HCT116 (cell line): ENCODE data around the gene A1CF. TPM values are rescaled to one million over a fixed set of nuclear protein-coding genes. Genes with fewer than 3 reads are reported as not detected.

Source experiments
- ATAC-seq: fragments of 200-7000 bp; cut with Tn5 transposase; 2 replicates; pipeline ENCODE4 v1.9.1; 2020; ENCODE audit warnings: mild to moderate bottlenecking, moderate library complexity
- BruUV-seq: library from RNA; stranded (reverse); fragments of 400-500 nt; replicated peaks from 2 replicates; lab custom pipeline; 2021; lab: Mats Ljungman, UMichigan
- CTCF ChIA-PET: fragments of 300-600 bp; sonication (Branson Sonifier 250); formaldehyde crosslinking; loops from one replicate; lab custom pipeline; 2021; ENCODE audit warnings: antibody characterized with exemption; lab: Charles Lee
- POLR2A ChIA-PET: fragments of 300-600, 350-600 bp; sonication (Branson Sonifier 250); formaldehyde crosslinking; loops from one replicate; lab custom pipeline; 2021; ENCODE audit warnings: antibody characterized with exemption; lab: Charles Lee
- RAD21 ChIA-PET, 2 experiments: fragments of 300-600 bp; sonication (Branson Sonifier 250); formaldehyde crosslinking; loops; one replicate each; lab custom pipeline; 2023; ENCODE audit warnings: low total read pairs in 2 of 2; ENCODE audit not compliant: uncharacterized antibody in 2 of 2, unreplicated experiment in 2 of 2, low non-redundant PET in 1 of 2; lab: Charles Lee
- DNase-seq: peaks from one replicate; pipeline ENCODE4 v3.0.0-alpha.2; 2010; ENCODE audit warnings: low read depth, low spot score
- H2AFZ ChIP-seq: fragments of 200-600 bp; shearing (Covaris generic), sonication (generic); 2 replicates; pipeline ENCODE4 v1.6.1; 2017; ENCODE audit warnings: low read depth, mixed run types, mixed read lengths, antibody characterized with exemption, low read length; ENCODE audit not compliant: poor library complexity, severe bottlenecking
- H3K27ac ChIP-seq: 2 replicates; pipeline ENCODE4 v1.5.1; 2012; ENCODE audit warnings: low read depth, low read length
- H3K27me3 ChIP-seq: fragments of 200-600 bp; sonication (generic); 2 replicates; pipeline ENCODE4 v1.6.1; 2016; ENCODE audit warnings: mixed run types, low read length, mixed read lengths; ENCODE audit not compliant: insufficient read depth
- H3K36me3 ChIP-seq, 2 experiments: fragments of 200-500 bp in 1 of 2; fragments of 200-600 bp in 1 of 2; sonication (Bioruptor generic) in 1 of 2; sonication (generic) in 1 of 2; 2 replicates each; pipeline versions ENCODE4 v1.5.1 to v1.6.1; 2014 to 2016; ENCODE audit warnings: low read length in 2 of 2, inconsistent platforms in 1 of 2, mixed read lengths in 1 of 2, mixed run types in 1 of 2; ENCODE audit not compliant: insufficient read depth in 2 of 2, control insufficient read depth in 1 of 2
- H3K4me1 ChIP-seq, 2 experiments: fragments of 200-600 bp in 1 of 2; sonication (generic) in 1 of 2; 2 replicates each; pipeline versions ENCODE4 v1.5.1 to v1.6.1; 2012 to 2017; ENCODE audit warnings: low read length in 2 of 2, inconsistent platforms in 1 of 2, mild to moderate bottlenecking in 1 of 2, mixed read lengths in 1 of 2, mixed run types in 1 of 2, moderate library complexity in 1 of 2; ENCODE audit not compliant: insufficient read depth in 2 of 2, control insufficient read depth in 1 of 2
- H3K4me2 ChIP-seq: fragments of 200-600 bp; sonication (generic); 2 replicates; pipeline ENCODE4 v1.6.1; 2017; ENCODE audit warnings: mixed run types, low read length, mixed read lengths
- H3K4me3 ChIP-seq, 2 experiments: fragments of 200-600 bp in 1 of 2; sonication (generic) in 1 of 2; replicated peaks in 1 of 2; 2 replicates each; pipeline ENCODE4 v1.5.1; 2011 to 2016; ENCODE audit warnings: low read length in 2 of 2, control low read depth in 1 of 2, low read depth in 1 of 2, mild to moderate bottlenecking in 1 of 2, mixed read lengths in 1 of 2, mixed run types in 1 of 2
- H3K79me2 ChIP-seq: fragments of 200-600 bp; sonication (generic); 2 replicates; pipeline ENCODE4 v1.6.1; 2017; ENCODE audit warnings: mild to moderate bottlenecking, mixed run types, low read length, moderate library complexity, mixed read lengths; ENCODE audit not compliant: insufficient read depth
- H3K9ac ChIP-seq: fragments of 200-600 bp; sonication (generic); 2 replicates; pipeline ENCODE4 v1.6.1; 2016; ENCODE audit warnings: low read length, mixed read lengths
- H3K9me2 ChIP-seq: fragments of 200-600 bp; sonication (generic), shearing (Covaris generic); 2 replicates; pipeline ENCODE4 v1.6.1; 2017; ENCODE audit warnings: mixed run types, mild to moderate bottlenecking, moderate library complexity; ENCODE audit not compliant: insufficient read depth
- H3K9me3 ChIP-seq, 2 experiments: fragments of 200-500 bp in 1 of 2; fragments of 200-600 bp in 1 of 2; sonication (Bioruptor generic) in 1 of 2; sonication (generic) in 1 of 2; 2 replicates each; pipeline ENCODE4 v1.6.1; 2014 to 2017; ENCODE audit warnings: low read length in 2 of 2, mixed read lengths in 2 of 2, inconsistent platforms in 1 of 2, low read depth in 1 of 2, mild to moderate bottlenecking in 1 of 2, mixed run types in 1 of 2, moderate library complexity in 1 of 2; ENCODE audit not compliant: control insufficient read depth in 1 of 2, insufficient read depth in 1 of 2
- H4K20me1 ChIP-seq: fragments of 200-600 bp; sonication (generic), shearing (Covaris generic); 2 replicates; pipeline ENCODE4 v1.6.1; 2017; ENCODE audit warnings: mixed run types, mild to moderate bottlenecking, moderate library complexity; ENCODE audit not compliant: insufficient read depth
- CEBPB ChIP-seq: IDR thresholded peaks from 2 replicates; pipeline ENCODE4 v1.6.1; 2012; ENCODE audit warnings: low read depth
- EGR1 ChIP-seq: IDR thresholded peaks from 2 replicates; pipeline ENCODE4 v1.6.1; 2012; ENCODE audit warnings: low read depth
- EZH2 ChIP-seq: fragments of 200-600 bp; sonication (generic); IDR thresholded peaks from 2 replicates; pipeline ENCODE4 v1.6.1; 2017; ENCODE audit warnings: antibody characterized with exemption, mixed run types
- JUND ChIP-seq: IDR thresholded peaks from 2 replicates; pipeline ENCODE4 v1.6.1; 2012
- SP1 ChIP-seq: IDR thresholded peaks from 2 replicates; pipeline ENCODE4 v1.6.1; 2012; ENCODE audit warnings: low read depth
- TCF7L2 ChIP-seq: IDR thresholded peaks from 2 replicates; pipeline ENCODE4 v1.7.0; 2011; ENCODE audit warnings: borderline replicate concordance, inconsistent platforms; ENCODE audit not compliant: insufficient read depth, insufficient read length; ENCODE audit errors: extremely low read depth
- YY1 ChIP-seq: IDR thresholded peaks from 2 replicates; pipeline ENCODE4 v1.6.1; 2011; ENCODE audit warnings: low read length, low read depth, moderate library complexity, mild to moderate bottlenecking; ENCODE audit not compliant: insufficient replicate concordance; ENCODE audit errors: extremely low read depth
- ZFX ChIP-seq: fragments of 450-650 bp; IDR thresholded peaks from 2 replicates; pipeline ENCODE4 v1.6.1; 2017
- ZNF274 ChIP-seq: fragments of 200-500 bp; sonication (Bioruptor generic); IDR thresholded peaks from 2 replicates; pipeline ENCODE4 v1.6.1; 2014; ENCODE audit warnings: mild to moderate bottlenecking, low read depth, low read length, inconsistent platforms
- intact Hi-C: fragments of 100-400 bp; cut with micrococcal nuclease; formaldehyde crosslinking; loops from 2 replicates; pipeline ENCODE4 v1.10.0; 2022
- total RNA-seq: library from RNA; stranded (reverse); gene quantifications from one replicate; pipeline ENCODE4 v1.2.1, GENCODE V29; 2021; ENCODE audit not compliant: unreplicated experiment
- TF ChIP-seq, protein P1 (sequence below): IDR thresholded peaks from 2 replicates; pipeline ENCODE4 v1.6.1; 2012
- TF ChIP-seq, protein P2 (sequence below): IDR thresholded peaks from 2 replicates; pipeline ENCODE4 v1.6.1; 2012; ENCODE audit warnings: low read depth

The A1CF gene
- total RNA-seq, 1 experiment from 2014 or later: 0.30 TPM

DNA sequence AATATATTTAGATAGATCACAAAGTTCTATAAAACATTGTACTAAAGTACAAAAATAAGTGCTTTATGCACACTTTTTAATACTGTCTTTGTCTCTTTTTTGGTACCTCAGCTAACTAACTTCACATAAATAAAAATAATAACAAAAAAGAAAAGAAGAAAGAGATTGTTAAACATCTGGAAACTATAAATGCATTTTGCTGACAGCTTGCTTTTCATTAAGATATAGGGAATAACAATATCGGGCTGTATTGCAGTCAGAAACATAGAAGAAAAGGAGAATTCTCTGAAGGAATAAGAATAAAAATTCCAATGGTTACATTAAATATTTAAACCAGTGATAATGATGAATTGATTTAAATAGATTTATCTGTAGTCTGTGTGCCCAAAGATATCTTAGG is 85.8 kb downstream of the A1CF start:
- no peak overlapping the region for H2AFZ ChIP-seq
- ChIA-PET POLR2A (no interaction called here), RAD21 (no interaction called here), CTCF (no interaction called here)
- no peak overlapping the region for H3K27ac ChIP-seq
- no peaks in the 10 kb centered on the region for H3K79me2 ChIP-seq
- no peak overlapping the region for H3K9ac ChIP-seq
- DNase-seq (no peak), ATAC-seq (no peak)
- H3K4me2 ChIP-seq: no peak overlapping the region
- no peaks in the 10 kb centered on the region for H3K4me1 ChIP-seq
- no peak overlapping the region for H3K4me3 ChIP-seq
- no peak for TF ChIP-seq SP1
- TF ChIP-seq, protein P1, sequence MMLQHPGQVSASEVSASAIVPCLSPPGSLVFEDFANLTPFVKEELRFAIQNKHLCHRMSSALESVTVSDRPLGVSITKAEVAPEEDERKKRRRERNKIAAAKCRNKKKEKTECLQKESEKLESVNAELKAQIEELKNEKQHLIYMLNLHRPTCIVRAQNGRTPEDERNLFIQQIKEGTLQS: no peak
- TF ChIP-seq, protein P2, sequence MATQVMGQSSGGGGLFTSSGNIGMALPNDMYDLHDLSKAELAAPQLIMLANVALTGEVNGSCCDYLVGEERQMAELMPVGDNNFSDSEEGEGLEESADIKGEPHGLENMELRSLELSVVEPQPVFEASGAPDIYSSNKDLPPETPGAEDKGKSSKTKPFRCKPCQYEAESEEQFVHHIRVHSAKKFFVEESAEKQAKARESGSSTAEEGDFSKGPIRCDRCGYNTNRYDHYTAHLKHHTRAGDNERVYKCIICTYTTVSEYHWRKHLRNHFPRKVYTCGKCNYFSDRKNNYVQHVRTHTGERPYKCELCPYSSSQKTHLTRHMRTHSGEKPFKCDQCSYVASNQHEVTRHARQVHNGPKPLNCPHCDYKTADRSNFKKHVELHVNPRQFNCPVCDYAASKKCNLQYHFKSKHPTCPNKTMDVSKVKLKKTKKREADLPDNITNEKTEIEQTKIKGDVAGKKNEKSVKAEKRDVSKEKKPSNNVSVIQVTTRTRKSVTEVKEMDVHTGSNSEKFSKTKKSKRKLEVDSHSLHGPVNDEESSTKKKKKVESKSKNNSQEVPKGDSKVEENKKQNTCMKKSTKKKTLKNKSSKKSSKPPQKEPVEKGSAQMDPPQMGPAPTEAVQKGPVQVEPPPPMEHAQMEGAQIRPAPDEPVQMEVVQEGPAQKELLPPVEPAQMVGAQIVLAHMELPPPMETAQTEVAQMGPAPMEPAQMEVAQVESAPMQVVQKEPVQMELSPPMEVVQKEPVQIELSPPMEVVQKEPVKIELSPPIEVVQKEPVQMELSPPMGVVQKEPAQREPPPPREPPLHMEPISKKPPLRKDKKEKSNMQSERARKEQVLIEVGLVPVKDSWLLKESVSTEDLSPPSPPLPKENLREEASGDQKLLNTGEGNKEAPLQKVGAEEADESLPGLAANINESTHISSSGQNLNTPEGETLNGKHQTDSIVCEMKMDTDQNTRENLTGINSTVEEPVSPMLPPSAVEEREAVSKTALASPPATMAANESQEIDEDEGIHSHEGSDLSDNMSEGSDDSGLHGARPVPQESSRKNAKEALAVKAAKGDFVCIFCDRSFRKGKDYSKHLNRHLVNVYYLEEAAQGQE: no peak
- no peak for TF ChIP-seq JUND
- TF ChIP-seq ZFX: no peak
- TF ChIP-seq YY1: no peak
- no peak for TF ChIP-seq EZH2
- no peak for TF ChIP-seq TCF7L2
- no peak for TF ChIP-seq ZNF274
- no peak for TF ChIP-seq CEBPB
- no peak for TF ChIP-seq EGR1
- no peaks in the 10 kb centered on the region for H3K36me3 ChIP-seq
- BruUV-seq: no TSS peak
- H3K9me3 ChIP-seq: no peaks in the 10 kb centered on the region
- H4K20me1 ChIP-seq: no peaks in the 10 kb centered on the region
- intact Hi-C loops: no loop called here
- H3K27me3 ChIP-seq: no peaks in the 10 kb centered on the region
- no peaks in the 10 kb centered on the region for H3K9me2 ChIP-seq
